Esophagus muscularis mucosa (tissue), 4 donors: ENCODE results near the gene CAPN14.

Experiments
- CTCF ChIP-seq, 3 experiments: fragments of 200-600 bp in 2 of 3; fragments of 450-650 bp in 1 of 3; sonication (generic) in 2 of 3; IDR thresholded peaks; one replicate each; pipeline ENCODE4 v1.5.1; 2017 to 2019; ENCODE audit warnings: antibody characterized with exemption in 3 of 3, mild to moderate bottlenecking in 2 of 3, moderate library complexity in 1 of 3
- EP300 ChIP-seq: sonication (generic); formaldehyde crosslinking; IDR thresholded peaks from one replicate; pipeline ENCODE4 v1.6.1; 2017; ENCODE audit warnings: antibody characterized with exemption
- POLR2A ChIP-seq: fragments of 450-650 bp; IDR thresholded peaks from one replicate; pipeline ENCODE4 v1.6.1; 2017; ENCODE audit warnings: antibody characterized with exemption, moderate library complexity, mild to moderate bottlenecking, low read depth
- POLR2AphosphoS5 ChIP-seq, 2 donors: sonication (generic); formaldehyde crosslinking; IDR thresholded peaks; one replicate each; pipeline ENCODE4 v1.6.1; 2017; ENCODE audit warnings: antibody characterized with exemption in 2 of 2

- TF ChIP-seq CTCF (IDR thresholded peaks at IDR 0.05) (no peak), POLR2AphosphoS5 (IDR thresholded peaks at IDR 0.05) (no peak), EP300 (no peak), POLR2A (no peak)
Measured at GRCh38 chr2:31139671-31140070, 77.6 kb downstream of the CAPN14 start.
